ENCODE results near the gene ADTRP. TPM values are rescaled to one million over a fixed set of nuclear protein-coding genes. Genes with fewer than 3 reads are reported as not detected.

Gene ADTRP
- total RNA-seq, 1 experiment from 2014 or later, result 0.50 TPM

- POLR2A ChIA-PET, result interaction anchor here (0.5 kb wide), 1 partner anchor 199 kb away, joined by 3 read pairs; no protein-coding TSS in a partner anchor
- H3K4me3 Mint-ChIP-seq, result no peak overlapping the region
- H3K9me3 Mint-ChIP-seq, result peaks cover 17% of the 10 kb centered on the region
- TF ChIP-seq ESRRA (CRISPR knock-in tag; IDR thresholded peaks at IDR 0.05; ENCODE audit: borderline replicate concordance) (no peak), SOX15 (CRISPR knock-in tag; IDR thresholded peaks at IDR 0.05) (no peak), ELF4 (CRISPR knock-in tag; IDR thresholded peaks at IDR 0.05; ENCODE audit: low read depth) (no peak), SMAD4 (CRISPR knock-in tag; IDR thresholded peaks at IDR 0.05) (no peak), JUN (CRISPR knock-in tag; IDR thresholded peaks at IDR 0.05) (no peak), HMGXB4 (CRISPR knock-in tag; IDR thresholded peaks at IDR 0.05) (no peak), ZNF396 (CRISPR knock-in tag; IDR thresholded peaks at IDR 0.05; ENCODE audit: borderline replicate concordance) (no peak), ERG (CRISPR knock-in tag; IDR thresholded peaks at IDR 0.05) (no peak), MYBL2 (CRISPR knock-in tag; IDR thresholded peaks at IDR 0.05) (no peak), ZNF232 (CRISPR knock-in tag; IDR thresholded peaks at IDR 0.05) (no peak), ZSCAN18 (CRISPR knock-in tag; IDR thresholded peaks at IDR 0.05) (no peak), GTF2I (CRISPR knock-in tag; conservative IDR thresholded peaks at IDR 0.05) (no peak), MLX (CRISPR knock-in tag; IDR thresholded peaks at IDR 0.05) (no peak)
- H3K27me3 Mint-ChIP-seq (ENCODE audit: low read depth), result no peaks in the 10 kb centered on the region; the same call in 1 of the 2 replicates
- H3K4me1 Mint-ChIP-seq, result no peaks in the 10 kb centered on the region
- no peak overlapping the region for H3K27ac Mint-ChIP-seq
- H3K36me3 Mint-ChIP-seq, result peaks cover 10% of the 10 kb centered on the region
- no peak for DNase-seq (ENCODE audit: low spot score)
- no peak for ATAC-seq
- CTCF ChIA-PET, result no interaction called here
Measured at GRCh38 chr6:11753798-11754197, 24.8 kb downstream of the ADTRP start.

- ATAC-seq, result no peak
- TF ChIP-seq RELA (CRISPR knock-in tag; IDR thresholded peaks at IDR 0.05; ENCODE audit: borderline replicate concordance) (no peak), E2F4 (CRISPR knock-in tag; IDR thresholded peaks at IDR 0.05; ENCODE audit: borderline replicate concordance, low read depth) (no peak), AFF4 (CRISPR knock-in tag; IDR thresholded peaks at IDR 0.05; ENCODE audit: borderline replicate concordance) (no peak), GTF2I (CRISPR knock-in tag; conservative IDR thresholded peaks at IDR 0.05) (no peak), CREB1 (CRISPR knock-in tag; IDR thresholded peaks at IDR 0.05) (no peak), ZNF219 (CRISPR knock-in tag; IDR thresholded peaks at IDR 0.05; ENCODE audit: borderline replicate concordance) (no peak), NFYB (CRISPR knock-in tag; conservative IDR thresholded peaks at IDR 0.05; ENCODE audit: low read depth) (no peak), ZNF423 (CRISPR knock-in tag; IDR thresholded peaks at IDR 0.05) (no peak), RORB (CRISPR knock-in tag; IDR thresholded peaks at IDR 0.05) (no peak)
- H3K4me1 Mint-ChIP-seq, result no peaks in the 10 kb centered on the region
Measured at GRCh38 chr6:11752360-11752759, 26.2 kb downstream of the ADTRP start.

More at GRCh38 chr6:11752360-11752759, 26.2 kb downstream of the ADTRP start:
- ChIA-PET POLR2A (no interaction called here), CTCF (no interaction called here)
- no peak overlapping the region for H3K27ac Mint-ChIP-seq
- no peak overlapping the region for H3K4me3 Mint-ChIP-seq
- no peak for DNase-seq (ENCODE audit: low spot score)
- peaks cover 9% of the 10 kb centered on the region for H3K9me3 Mint-ChIP-seq
- H3K27me3 Mint-ChIP-seq (ENCODE audit: low read depth), result no peaks in the 10 kb centered on the region; the same call in 1 of the 2 replicates
- peaks cover 6% of the 10 kb centered on the region for H3K36me3 Mint-ChIP-seq
